IMR-90 (cell line): ENCODE data around the gene EFCAB3. TPM values are rescaled to one million over a fixed set of nuclear protein-coding genes. Genes with fewer than 3 reads are reported as not detected.

ENCODE experiments used
- ATAC-seq: fragments of 200-7000 bp; cut with Tn5 transposase; 2 replicates; pipeline ENCODE4 v1.9.1; 2020; ENCODE audit warnings: low read depth, mild to moderate bottlenecking, moderate library complexity
- BruUV-seq: library from RNA; stranded (reverse); fragments of 400-500 nt; replicated peaks from 2 replicates; lab custom pipeline; 2021; lab: Mats Ljungman, UMichigan
- CTCF ChIA-PET: fragments of 300-600 bp; formaldehyde crosslinking; extraction: SDS; loops from one replicate; lab custom pipeline; 2021; ENCODE audit warnings: antibody characterized with exemption; lab: Yijun Ruan, JAX
- POLR2A ChIA-PET: fragments of 300-600 bp; sonication (Branson Sonifier 250); formaldehyde crosslinking; loops from one replicate; lab custom pipeline; 2022; ENCODE audit warnings: antibody characterized with exemption; ENCODE audit not compliant: unreplicated experiment; lab: Charles Lee
- DNase-seq: peaks from one replicate; pipeline ENCODE4 v3.0.0; 2013
- H2AFZ ChIP-seq: replicated peaks from 2 replicates; pipeline ENCODE3; 2013; ENCODE audit warnings: low read length, mild to moderate bottlenecking; ENCODE audit not compliant: poor library complexity
- H2AK5ac ChIP-seq: 2 replicates; pipeline ENCODE4 v1.6.1; 2013; ENCODE audit warnings: low read depth, low read length, inconsistent platforms
- H2AK9ac ChIP-seq: replicated peaks from 2 replicates; pipeline ENCODE3; 2013; ENCODE audit warnings: mild to moderate bottlenecking, low read depth, low read length, moderate library complexity; ENCODE audit not compliant: poor library complexity
- H2BK120ac ChIP-seq: 2 replicates; pipeline ENCODE4 v1.6.1; 2013; ENCODE audit warnings: low read depth, low read length, inconsistent platforms
- H2BK15ac ChIP-seq: 3 replicates; pipeline ENCODE4 v1.6.1; 2013; ENCODE audit warnings: low read depth, low read length, inconsistent platforms
- H2BK20ac ChIP-seq: 2 replicates; pipeline ENCODE4 v1.6.1; 2013; ENCODE audit warnings: low read depth, mild to moderate bottlenecking, inconsistent platforms, low read length, moderate library complexity
- H2BK5ac ChIP-seq: 2 replicates; pipeline ENCODE4 v1.6.1; 2013; ENCODE audit warnings: mild to moderate bottlenecking, low read depth, low read length, inconsistent platforms; ENCODE audit not compliant: poor library complexity, severe bottlenecking
- H3K14ac ChIP-seq: replicated peaks from 2 replicates; pipeline ENCODE4 v1.6.1; 2013; ENCODE audit warnings: low read depth, low read length, inconsistent platforms
- H3K18ac ChIP-seq: 2 replicates; pipeline ENCODE4 v1.6.1; 2013; ENCODE audit warnings: low read depth, low read length, control low read depth
- H3K23ac ChIP-seq: 2 replicates; pipeline ENCODE4 v1.6.1; 2013; ENCODE audit warnings: low read depth, low read length, inconsistent platforms
- H3K27ac ChIP-seq: 2 replicates; pipeline ENCODE4 v1.5.1; 2013; ENCODE audit warnings: mild to moderate bottlenecking, control low read depth, low read length; ENCODE audit not compliant: insufficient read depth
- H3K27me3 ChIP-seq: 2 replicates; pipeline ENCODE4 v1.6.1; 2013; ENCODE audit warnings: low read length; ENCODE audit not compliant: control insufficient read depth, insufficient read depth
- H3K36me3 ChIP-seq: 2 replicates; pipeline ENCODE4 v1.6.1; 2013; ENCODE audit warnings: low read length, mixed read lengths; ENCODE audit not compliant: control insufficient read depth, insufficient read depth
- H3K4ac ChIP-seq: 2 replicates; pipeline ENCODE4 v1.6.1; 2013; ENCODE audit warnings: low read depth, low read length, inconsistent platforms
- H3K4me1 ChIP-seq: 2 replicates; pipeline ENCODE4 v1.6.1; 2013; ENCODE audit warnings: low read length, mixed read lengths; ENCODE audit not compliant: control insufficient read depth, insufficient read depth
- H3K4me2 ChIP-seq: 2 replicates; pipeline ENCODE4 v1.6.1; 2013; ENCODE audit warnings: low read depth, mild to moderate bottlenecking, control low read depth, low read length, moderate library complexity
- H3K4me3 ChIP-seq: 2 replicates; pipeline ENCODE4 v1.5.1; 2013; ENCODE audit warnings: low read depth, mild to moderate bottlenecking, control low read depth, low read length, moderate library complexity; ENCODE audit not compliant: insufficient read depth
- H3K56ac ChIP-seq: 2 replicates; pipeline ENCODE4 v1.6.1; 2013; ENCODE audit warnings: low read length, inconsistent platforms; ENCODE audit not compliant: insufficient read depth; ENCODE audit errors: extremely low read depth
- H3K79me1 ChIP-seq, 2 experiments: 2 replicates each; pipeline ENCODE4 v1.6.1; 2013; ENCODE audit warnings: low read length in 2 of 2, inconsistent platforms in 1 of 2, low read depth in 1 of 2
- H3K9ac ChIP-seq: 2 replicates; pipeline ENCODE4 v1.6.1; 2013; ENCODE audit warnings: low read depth, low read length, control low read depth
- H3K9me1 ChIP-seq: 2 replicates; pipeline ENCODE4 v1.6.1; 2013; ENCODE audit warnings: low read length, inconsistent platforms; ENCODE audit not compliant: insufficient read depth
- H3K9me3 ChIP-seq: 2 replicates; pipeline ENCODE4 v1.6.1; 2013; ENCODE audit warnings: low read length; ENCODE audit not compliant: control insufficient read depth, insufficient read depth
- H4K20me1 ChIP-seq: 2 replicates; pipeline ENCODE4 v1.6.1; 2013; ENCODE audit warnings: low read length, inconsistent platforms; ENCODE audit not compliant: insufficient read depth
- H4K5ac ChIP-seq: 2 replicates; pipeline ENCODE4 v1.6.1; 2013; ENCODE audit warnings: mild to moderate bottlenecking, low read depth, low read length, control low read depth
- H4K8ac ChIP-seq, 2 experiments: 2 replicates each; pipeline ENCODE4 v1.6.1; 2013; ENCODE audit warnings: low read depth in 2 of 2, low read length in 2 of 2, control low read depth in 1 of 2, inconsistent platforms in 1 of 2
- H4K91ac ChIP-seq: 2 replicates; pipeline ENCODE4 v1.6.1; 2013; ENCODE audit warnings: low read depth, low read length, inconsistent platforms; ENCODE audit not compliant: insufficient read depth
- CEBPB ChIP-seq: IDR thresholded peaks from 2 replicates; pipeline ENCODE4 v1.6.1; 2012; ENCODE audit warnings: low read depth, low read length, improper control_type of control experiment
- MAZ ChIP-seq: IDR thresholded peaks from 2 replicates; pipeline ENCODE4 v1.6.1; 2012; ENCODE audit warnings: low read depth, mild to moderate bottlenecking, low read length, improper control_type of control experiment, moderate library complexity, borderline replicate concordance
- WGBS, 2 experiments: methylation state at CpG; one replicate each; pipeline versions ENCODE4 v1.1.5 to v1.1.7; 2013; ENCODE audit warnings: missing lambda C conversion rate in 2 of 2; ENCODE audit not compliant: insufficient read length in 1 of 2; ENCODE audit errors: extremely low coverage in 2 of 2; 5-methylcytosine and 5-hydroxymethylcytosine counted together
- dilution Hi-C: fragments of 300-500 bp; cut with HindIII; formaldehyde crosslinking; loops from one replicate; pipeline ENCODE4 v1.14.3; 2018; ENCODE audit warnings: low sequenced_read_pairs; ENCODE audit not compliant: unreplicated experiment
- in situ Hi-C: fragments of 300-500 bp; cut with MboI; formaldehyde crosslinking; loops from 3 replicates; pipeline ENCODE4 v1.14.3; 2019; ENCODE audit warnings: low sequenced_read_pairs, inconsistent platforms, mixed read lengths
- intact Hi-C: fragments of 100-400 bp; cut with micrococcal nuclease; formaldehyde crosslinking; loops from 2 replicates; pipeline ENCODE4 v1.10.0; 2022
- polyA plus RNA-seq, 3 experiments: library from polyadenylated mRNA; depleted of rRNA; stranded (reverse); fragments of >200 nt; gene quantifications; 2 replicates each; pipeline ENCODE4 v1.2.3, GENCODE V29; 2012; ENCODE audit warnings: low replicate concordance in 1 of 3
- total RNA-seq: library from RNA; depleted of rRNA; stranded (reverse); fragments of >200 nt; gene quantifications from 2 replicates; pipeline ENCODE4 v1.2.3, GENCODE V29; 2012

EFCAB3 gene
- total and polyA plus RNA-seq, 2 of the 4 experiments (the other 2 are of a cell fraction) = not detected

DNA sequence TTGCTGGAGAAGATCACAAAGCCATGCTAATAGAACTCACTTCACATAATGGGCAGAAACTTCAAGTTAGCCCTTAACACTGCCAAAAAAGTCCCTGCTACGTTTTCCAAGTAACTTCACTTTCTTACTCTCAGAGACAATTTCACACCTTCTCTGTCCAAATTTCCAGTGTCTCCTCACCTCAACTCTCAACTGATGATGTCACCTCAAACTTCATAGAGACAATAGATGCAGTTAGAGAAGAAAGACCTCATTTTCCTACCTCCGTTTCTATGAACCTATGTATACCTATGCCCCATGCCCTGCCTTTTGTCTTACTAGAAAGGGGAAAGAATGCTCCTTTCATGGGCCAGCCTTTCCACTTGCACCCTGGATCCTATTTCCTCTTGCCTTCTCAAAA is 14.2 kb upstream of the EFCAB3 start:
- Histone ChIP-seq H3K79me1 (no peaks in the 10 kb centered on the region), H2BK120ac (no peak overlapping the region), H2AK9ac (no peak overlapping the region), H2BK5ac (no peak overlapping the region), H3K9me3 (no peaks in the 10 kb centered on the region), H4K20me1 (no peaks in the 10 kb centered on the region), H3K4ac (no peak overlapping the region), H4K8ac (no peak overlapping the region), H3K4me2 (no peak overlapping the region), H3K23ac (no peak overlapping the region), H3K27me3 (peaks cover 3% of the 10 kb centered on the region; the same call in 1 of the 2 replicates), H3K4me1 (no peaks in the 10 kb centered on the region), H2AK5ac (no peak overlapping the region), H3K14ac (no peak overlapping the region), H3K18ac (no peak overlapping the region), H3K9me1 (no peaks in the 10 kb centered on the region), H3K27ac (no peak overlapping the region), H2AFZ (no peak overlapping the region), H3K56ac (no peak overlapping the region), H2BK20ac (no peak overlapping the region), H4K91ac (no peak overlapping the region), H4K5ac (no peak overlapping the region), H3K4me3 (no peak overlapping the region), H2BK15ac (no peak overlapping the region), H3K36me3 (no peaks in the 10 kb centered on the region), H3K9ac (no peak overlapping the region)
- POLR2A ChIA-PET = no interaction called here
- no peak for DNase-seq
- TF ChIP-seq MAZ (no peak), CEBPB (no peak)
- in situ Hi-C loops (no loop called here), intact Hi-C loops (no loop called here), dilution Hi-C loops (no loop called here)
- CTCF ChIA-PET = no interaction called here
- no TSS peak for BruUV-seq
- no peak for ATAC-seq
- 40% methylated on average over 1 of the region's 2 CpGs; no CpG with 5 or more reads in 1 of the 2 experiments for WGBS, 2 experiments
